Measurements from ENCODE around the gene RNU1-2.
A peak's percentile ranks its signal among the peaks of the same experiment; 100 is the strongest.
"Not testable (repeated sequence)": the region's sequence is repeated elsewhere in the genome, so short reads cannot be mapped to it uniquely, and the experiment has no call there.

Gene RNU1-2

DNA sequence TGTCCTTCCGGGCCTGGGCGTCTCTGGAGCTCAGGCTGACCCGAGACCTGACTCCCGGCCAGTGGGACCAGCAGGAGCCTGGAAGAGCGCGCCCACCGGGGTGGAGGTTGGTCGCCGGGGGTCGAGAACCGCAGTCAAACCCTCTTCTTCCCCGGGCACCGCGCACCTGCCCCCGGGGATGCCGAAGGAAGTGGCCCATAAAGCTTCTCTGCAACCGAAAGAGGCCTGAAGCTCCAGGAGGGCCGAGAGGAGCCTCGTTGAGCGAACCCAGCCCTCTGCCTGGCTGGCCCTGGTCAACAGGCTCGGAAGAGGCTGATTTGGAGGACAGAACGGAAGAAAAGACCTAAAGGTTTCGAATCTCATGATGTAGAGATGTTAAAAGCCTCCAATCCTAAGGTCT is 24.6 kb upstream of the RNU1-2 start:
- not testable (repeated sequence) for H3K4me3 ChIP-seq (ENCODE audit: low read depth, low read length); H3K4me1 ChIP-seq; H2AFZ ChIP-seq; H3K9me3 ChIP-seq (ENCODE audit: control insufficient read depth, low read length); H3K79me2 ChIP-seq; H3K4me2 ChIP-seq (ENCODE audit: low read length); H3K9ac ChIP-seq; H3K27ac ChIP-seq; H3K36me3 ChIP-seq (ENCODE audit: control insufficient read depth, insufficient read depth, low read length); H3K27me3 ChIP-seq (ENCODE audit: control insufficient read depth, insufficient read depth, low read length)

DNA sequence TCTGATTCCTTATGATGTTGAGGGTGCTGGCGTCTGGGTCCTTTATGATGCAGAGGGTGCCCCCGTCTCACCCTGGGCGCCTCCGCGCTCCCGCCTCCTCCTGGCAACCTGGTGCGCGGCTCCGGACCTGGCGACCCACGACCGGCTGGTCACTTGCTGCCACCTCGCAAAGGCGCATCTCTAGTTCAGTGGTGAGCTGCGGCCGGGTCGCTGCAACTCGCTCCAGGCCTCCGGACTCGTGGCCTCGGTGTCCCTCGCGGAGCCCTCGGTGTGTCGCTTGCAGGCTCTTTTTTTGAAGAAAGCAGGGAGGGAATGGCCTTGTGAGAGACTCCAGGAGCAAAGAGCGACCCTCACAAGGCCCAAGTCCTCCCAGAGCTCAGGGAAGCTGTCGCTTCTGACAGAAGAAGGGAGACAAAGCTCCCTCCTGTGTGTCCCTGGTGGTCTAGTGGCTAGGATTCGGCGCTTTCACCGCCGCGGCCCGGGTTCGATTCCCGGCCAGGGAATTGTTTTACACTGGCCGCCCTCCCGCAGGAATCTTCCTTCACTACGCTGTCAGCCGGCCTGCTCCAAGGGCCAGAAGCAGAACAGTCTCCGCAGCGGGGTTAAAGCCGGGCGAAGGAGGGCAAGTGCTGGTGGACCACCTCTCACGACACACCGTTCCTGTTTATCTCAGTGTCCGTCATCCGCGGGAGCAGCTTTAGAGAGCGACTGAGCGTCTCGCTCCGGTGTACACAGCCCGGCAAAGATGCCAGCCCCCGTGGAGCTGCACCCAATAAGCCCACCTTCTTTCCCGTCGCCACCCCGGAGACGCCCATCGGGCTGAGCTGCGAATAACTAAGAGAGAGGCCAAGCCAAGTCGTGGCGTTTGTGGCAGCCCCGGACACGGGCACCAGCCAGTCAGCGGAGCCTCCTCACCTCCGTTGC is 23.4 kb upstream of the RNU1-2 start:
- not testable (repeated sequence) for H3K4me3 ChIP-seq (ENCODE audit: low read depth, low read length); H3K36me3 ChIP-seq (ENCODE audit: control insufficient read depth, insufficient read depth, low read length); H3K79me2 ChIP-seq; H3K9ac ChIP-seq; H3K9me3 ChIP-seq (ENCODE audit: control insufficient read depth, low read length); H3K4me1 ChIP-seq; H3K27ac ChIP-seq; H2AFZ ChIP-seq; H3K27me3 ChIP-seq (ENCODE audit: control insufficient read depth, insufficient read depth, low read length)
- peak overlapping the region; percentile 58 for H3K4me2 ChIP-seq (ENCODE audit: low read length)

DNA sequence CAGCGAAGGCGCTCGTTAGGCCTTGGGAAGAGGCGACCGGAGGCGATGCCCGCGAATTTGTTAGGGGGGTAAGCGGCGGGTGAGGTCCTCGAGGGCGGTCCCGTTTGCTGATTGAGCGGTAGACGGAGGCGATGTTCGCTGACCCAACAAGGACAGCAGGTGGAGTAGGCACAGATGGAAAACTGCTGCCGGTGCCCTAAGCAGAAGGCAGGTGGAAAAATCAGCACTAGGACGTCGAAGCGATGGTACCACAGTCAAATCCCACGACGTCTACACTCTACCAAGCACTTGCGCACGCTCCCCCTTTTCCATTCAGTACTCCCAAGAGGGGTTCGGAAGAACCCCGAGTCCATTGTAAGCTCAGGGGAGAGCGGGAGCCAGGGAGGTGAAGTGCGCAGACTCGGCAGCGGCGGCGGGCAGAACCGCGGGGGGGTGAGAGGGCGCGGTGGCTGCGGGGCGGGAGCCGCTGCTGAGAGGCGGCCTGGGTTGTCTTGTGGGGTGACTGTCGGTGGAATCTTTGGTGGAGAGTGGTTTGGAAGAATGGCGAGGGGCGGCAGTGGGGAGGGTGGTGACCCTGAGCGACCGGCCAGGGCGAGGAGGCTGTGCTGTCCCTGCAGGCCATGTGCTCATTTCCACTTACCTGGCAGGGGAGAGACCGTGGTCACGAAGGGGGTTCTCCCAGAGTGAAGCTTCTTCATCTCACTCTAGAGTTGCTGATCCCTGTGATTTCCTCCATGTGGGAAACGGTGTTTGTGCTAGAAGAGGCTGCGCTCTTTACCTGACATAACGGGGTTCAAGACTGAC is 22.5 kb upstream of the RNU1-2 start:
- H3K27me3 ChIP-seq (ENCODE audit: control insufficient read depth, insufficient read depth, low read length); H3K9ac ChIP-seq; H3K79me2 ChIP-seq; H3K4me3 ChIP-seq (ENCODE audit: low read depth, low read length); H2AFZ ChIP-seq; H3K9me3 ChIP-seq (ENCODE audit: control insufficient read depth, low read length); H3K36me3 ChIP-seq (ENCODE audit: control insufficient read depth, insufficient read depth, low read length); H3K4me1 ChIP-seq; H3K27ac ChIP-seq: not testable (repeated sequence)
- peak overlapping the region; percentile 58 for H3K4me2 ChIP-seq (ENCODE audit: low read length)

DNA sequence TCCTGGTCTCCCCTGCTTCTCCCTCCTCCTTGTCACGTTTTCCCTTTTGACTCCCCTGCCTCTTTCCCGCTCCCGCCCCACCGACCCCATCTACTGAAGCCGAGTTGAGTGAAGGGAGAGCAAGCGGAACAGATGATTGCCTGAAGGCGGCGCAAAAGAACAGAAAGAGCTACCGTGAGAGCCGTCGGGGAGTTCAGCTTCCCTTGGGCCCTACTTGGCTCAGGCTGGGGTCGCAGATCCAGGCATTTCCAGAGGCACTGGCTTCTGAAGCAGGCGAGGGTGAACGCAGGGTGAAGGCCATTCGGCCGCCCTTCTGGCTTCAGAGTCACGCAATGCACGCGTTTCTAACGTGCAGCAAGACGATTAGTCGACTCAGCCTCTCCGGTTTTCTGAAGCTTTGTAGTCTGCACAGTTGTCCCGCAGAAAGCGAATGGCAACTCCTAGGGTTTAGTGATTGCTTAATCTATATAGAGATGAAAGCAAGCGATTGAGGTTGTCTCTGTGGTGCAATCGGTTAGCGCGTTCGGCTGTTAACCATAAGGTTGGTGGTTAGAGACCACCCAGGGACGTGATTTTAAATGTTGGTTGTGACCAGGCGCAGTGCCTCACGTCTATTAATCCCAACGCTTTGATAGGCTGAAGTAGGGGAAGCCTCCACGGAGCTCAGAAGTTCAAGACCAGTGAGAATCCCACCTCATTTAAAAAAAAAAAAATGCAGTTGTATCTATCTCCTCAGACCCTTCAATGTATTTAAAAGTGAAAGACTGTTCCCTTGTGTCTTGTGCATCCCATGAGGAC is 20.6 kb upstream of the RNU1-2 start:
- H3K4me3 ChIP-seq (ENCODE audit: low read depth, low read length); H3K27me3 ChIP-seq (ENCODE audit: control insufficient read depth, insufficient read depth, low read length); H3K9ac ChIP-seq; H3K9me3 ChIP-seq (ENCODE audit: control insufficient read depth, low read length); H3K4me1 ChIP-seq; H3K36me3 ChIP-seq (ENCODE audit: control insufficient read depth, insufficient read depth, low read length); H3K27ac ChIP-seq; H3K79me2 ChIP-seq; H2AFZ ChIP-seq; H3K4me2 ChIP-seq (ENCODE audit: low read length): not testable (repeated sequence)

DNA sequence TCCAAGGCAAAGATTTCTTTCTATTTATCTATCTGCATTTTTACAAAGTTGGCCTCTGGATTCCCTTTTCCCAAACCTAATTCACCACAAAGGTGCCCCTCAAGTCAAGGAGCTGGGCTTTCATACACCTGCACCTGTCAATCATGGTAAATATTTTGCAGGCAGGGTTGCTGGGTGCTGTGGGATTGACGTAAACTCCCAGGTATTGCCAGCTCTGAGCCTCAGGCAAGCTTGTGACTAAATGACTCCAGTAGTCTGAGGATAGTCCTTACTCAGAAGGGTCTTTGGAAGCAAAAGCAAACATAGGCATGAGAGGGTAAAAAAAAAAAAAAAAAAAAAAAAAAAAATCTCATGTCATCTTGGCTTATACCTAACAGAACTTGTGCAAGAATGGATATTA is 14.0 kb upstream of the RNU1-2 start:
- H3K27me3 ChIP-seq (ENCODE audit: control insufficient read depth, insufficient read depth, low read length); H3K79me2 ChIP-seq; H3K9me3 ChIP-seq (ENCODE audit: control insufficient read depth, low read length); H2AFZ ChIP-seq; H3K27ac ChIP-seq; H3K4me3 ChIP-seq (ENCODE audit: low read depth, low read length); H3K4me2 ChIP-seq (ENCODE audit: low read length); H3K4me1 ChIP-seq; H3K36me3 ChIP-seq (ENCODE audit: control insufficient read depth, insufficient read depth, low read length); H3K9ac ChIP-seq: not testable (repeated sequence)

DNA sequence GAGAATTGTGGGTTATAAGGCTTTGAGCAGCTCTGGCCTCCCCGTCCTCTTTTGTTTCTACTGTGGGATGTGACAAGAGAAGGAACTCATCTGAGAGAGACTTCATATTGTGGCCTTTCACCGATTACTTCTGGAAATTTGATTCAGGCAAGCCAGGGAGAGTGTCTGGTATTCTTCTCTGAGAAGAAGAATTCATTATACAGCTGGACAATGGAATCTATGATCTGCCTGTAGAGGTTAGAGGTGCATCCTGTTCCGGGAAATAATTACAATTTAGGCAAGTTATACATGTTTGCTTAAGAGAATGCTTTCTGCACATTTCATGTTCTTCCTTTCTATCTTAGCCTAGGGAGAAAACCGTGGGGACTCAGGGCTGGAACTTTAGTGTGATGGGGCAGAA is 12.8 kb upstream of the RNU1-2 start:
- H3K9me3 ChIP-seq (ENCODE audit: control insufficient read depth, low read length) = no peaks in the 10 kb centered on the region
- H3K4me3 ChIP-seq (ENCODE audit: low read depth, low read length) = no peak overlapping the region
- H3K36me3 ChIP-seq (ENCODE audit: control insufficient read depth, insufficient read depth, low read length) = no peaks in the 10 kb centered on the region
- H3K9ac ChIP-seq = no peak overlapping the region
- H2AFZ ChIP-seq = no peak overlapping the region
- H3K79me2 ChIP-seq = no peaks in the 10 kb centered on the region
- no peak overlapping the region for H3K4me2 ChIP-seq (ENCODE audit: low read length)
- H3K27ac ChIP-seq = no peak overlapping the region
- no peaks in the 10 kb centered on the region for H3K27me3 ChIP-seq (ENCODE audit: control insufficient read depth, insufficient read depth, low read length)
- no peaks in the 10 kb centered on the region for H3K4me1 ChIP-seq
- TF ChIP-seq, protein P1, sequence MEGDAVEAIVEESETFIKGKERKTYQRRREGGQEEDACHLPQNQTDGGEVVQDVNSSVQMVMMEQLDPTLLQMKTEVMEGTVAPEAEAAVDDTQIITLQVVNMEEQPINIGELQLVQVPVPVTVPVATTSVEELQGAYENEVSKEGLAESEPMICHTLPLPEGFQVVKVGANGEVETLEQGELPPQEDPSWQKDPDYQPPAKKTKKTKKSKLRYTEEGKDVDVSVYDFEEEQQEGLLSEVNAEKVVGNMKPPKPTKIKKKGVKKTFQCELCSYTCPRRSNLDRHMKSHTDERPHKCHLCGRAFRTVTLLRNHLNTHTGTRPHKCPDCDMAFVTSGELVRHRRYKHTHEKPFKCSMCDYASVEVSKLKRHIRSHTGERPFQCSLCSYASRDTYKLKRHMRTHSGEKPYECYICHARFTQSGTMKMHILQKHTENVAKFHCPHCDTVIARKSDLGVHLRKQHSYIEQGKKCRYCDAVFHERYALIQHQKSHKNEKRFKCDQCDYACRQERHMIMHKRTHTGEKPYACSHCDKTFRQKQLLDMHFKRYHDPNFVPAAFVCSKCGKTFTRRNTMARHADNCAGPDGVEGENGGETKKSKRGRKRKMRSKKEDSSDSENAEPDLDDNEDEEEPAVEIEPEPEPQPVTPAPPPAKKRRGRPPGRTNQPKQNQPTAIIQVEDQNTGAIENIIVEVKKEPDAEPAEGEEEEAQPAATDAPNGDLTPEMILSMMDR (IDR thresholded peaks at IDR 0.05) = no peak

DNA sequence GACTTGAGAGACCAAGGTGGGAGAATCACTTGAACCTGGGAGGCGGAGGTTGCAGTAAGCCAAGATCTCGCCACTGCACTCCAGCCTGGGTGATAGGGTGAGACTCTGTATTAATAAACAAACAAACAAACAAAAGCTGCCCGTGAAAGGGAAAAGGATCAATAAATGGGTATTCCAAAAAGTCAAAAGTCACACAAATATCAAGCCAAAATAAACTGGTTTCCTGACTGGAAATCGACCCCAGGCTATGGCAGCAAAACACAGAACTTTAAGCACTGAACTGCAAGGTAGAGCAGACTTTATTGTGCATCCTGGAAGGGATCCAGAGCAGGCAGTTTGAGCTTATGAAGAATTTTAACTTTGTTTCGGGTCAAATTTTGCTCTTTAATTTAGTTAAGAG is 11.3 kb upstream of the RNU1-2 start:
- not testable (repeated sequence) for H3K27me3 ChIP-seq (ENCODE audit: control insufficient read depth, insufficient read depth, low read length); H3K4me3 ChIP-seq (ENCODE audit: low read depth, low read length); H3K36me3 ChIP-seq (ENCODE audit: control insufficient read depth, insufficient read depth, low read length); H2AFZ ChIP-seq; H3K4me1 ChIP-seq; H3K9me3 ChIP-seq (ENCODE audit: control insufficient read depth, low read length); H3K9ac ChIP-seq; H3K27ac ChIP-seq; H3K79me2 ChIP-seq; H3K4me2 ChIP-seq (ENCODE audit: low read length)

All from parathyroid adenoma (tissue), 2 donors.